NCI-H2029 (cell line): ENCODE measurements around the gene DUSP16.

Experiments used
- DNase-seq: peaks from one replicate; lab custom pipeline; 2025; lab: John Stamatoyannopoulos, UW

Gene DUSP16

GRCh38 chr12:12469386-12469785 lies 93.3 kb downstream of the DUSP16 start:
- no peak for DNase-seq

GRCh38 chr12:12468575-12468974 lies 94.1 kb downstream of the DUSP16 start:
- DNase-seq, result no peak

GRCh38 chr12:12467688-12468261 lies 94.9 kb downstream of the DUSP16 start:
- DNase-seq, result peak; percentile 53

GRCh38 chr12:12467264-12467663 lies 95.4 kb downstream of the DUSP16 start:
- DNase-seq, result peak; percentile 47

- DNase-seq, result no peak
Observed at GRCh38 chr12:12466157-12466556, 96.5 kb downstream of the DUSP16 start.

GRCh38 chr12:12465522-12465921 lies 97.1 kb downstream of the DUSP16 start:
- DNase-seq, result no peak

- no peak for DNase-seq
Observed at GRCh38 chr12:12461923-12462315, 100.7 kb downstream of the DUSP16 start.

GRCh38 chr12:12460935-12461922 lies 101.4 kb downstream of the DUSP16 start:
- DNase-seq, result no peak

GRCh38 chr12:12456637-12457036 lies 106.0 kb downstream of the DUSP16 start:
- DNase-seq, result no peak

GRCh38 chr12:12454315-12454714 lies 108.3 kb downstream of the DUSP16 start:
- DNase-seq, result no peak

- no peak for DNase-seq
Observed at GRCh38 chr12:12453635-12454034, 109.0 kb downstream of the DUSP16 start.

- DNase-seq, result no peak
Observed at GRCh38 chr12:12452326-12452902, 110.2 kb downstream of the DUSP16 start.

- DNase-seq, result no peak
Observed at GRCh38 chr12:12451098-12451497, 111.6 kb downstream of the DUSP16 start.

- DNase-seq, result no peak
Observed at GRCh38 chr12:12450043-12450471, 112.6 kb downstream of the DUSP16 start.

GRCh38 chr12:12449533-12450025 lies 113.1 kb downstream of the DUSP16 start:
- peak; percentile 53 for DNase-seq

GRCh38 chr12:12447837-12448236 lies 114.8 kb downstream of the DUSP16 start:
- DNase-seq, result no peak

- no peak for DNase-seq
Observed at GRCh38 chr12:12447236-12447635, 115.4 kb downstream of the DUSP16 start.

GRCh38 chr12:12446786-12447185 lies 115.9 kb downstream of the DUSP16 start:
- DNase-seq, result no peak

GRCh38 chr12:12445882-12446181 lies 116.8 kb downstream of the DUSP16 start:
- DNase-seq, result no peak

- DNase-seq, result no peak
Observed at GRCh38 chr12:12445165-12445881, 117.3 kb downstream of the DUSP16 start.

GRCh38 chr12:12443431-12443878 lies 119.2 kb downstream of the DUSP16 start:
- DNase-seq, result no peak

GRCh38 chr12:12442548-12443071 lies 120.1 kb downstream of the DUSP16 start:
- no peak for DNase-seq
